C4-2B (cell line): ENCODE data around the gene CYB5B.

Experiments
- CTCF ChIP-seq: fragments of 450-650 bp; conservative IDR thresholded peaks from 2 replicates; pipeline ENCODE4 v1.5.1; 2017; ENCODE audit warnings: mild to moderate bottlenecking
- ZFX ChIP-seq: fragments of 450-650 bp; IDR thresholded peaks from 2 replicates; pipeline ENCODE4 v1.6.1; 2017

- TF ChIP-seq CTCF: no peak
- TF ChIP-seq ZFX: no peak
Measured at GRCh38 chr16:69490707-69491324, 66.4 kb downstream of the CYB5B start.
